Pancreas (tissue), 10 donors: ENCODE measurements around the gene MANSC4. TPM values are rescaled to one million over a fixed set of nuclear protein-coding genes. Genes with fewer than 3 reads are reported as not detected.

Source experiments
- ATAC-seq, 4 donors: fragments of 200-7000 bp; cut with Tn5 transposase; one replicate each; pipeline versions ENCODE4 v1.8.0 to v1.9.1; 2020; ENCODE audit warnings: mild to moderate bottlenecking in 4 of 4, moderate library complexity in 4 of 4
- DNase-seq, 6 donors: peaks; one replicate each; pipeline ENCODE4 v3.0.0-alpha.2; 2020
- FAIRE-seq: peaks from 2 replicates; lab custom pipeline; 2012; peaks lifted over from hg19 to GRCh38; lab: Jason Lieb, UNC
- H3K27ac ChIP-seq, 4 donors: fragments of 200-600 bp; sonication (generic); 1 replicate in 3 of 4; 2 replicates in 1 of 4; pipeline versions ENCODE4 v1.5.0 to v1.8.0; 2020
- H3K27me3 ChIP-seq, 4 donors: fragments of 200-600 bp; one replicate each; pipeline ENCODE4 v1.8.0; 2021
- H3K36me3 ChIP-seq, 3 donors: fragments of 200-600 bp; sonication (generic) in 1 of 3; one replicate each; pipeline versions ENCODE4 v1.5.0 to v1.8.0; 2020 to 2021
- H3K4me1 ChIP-seq, 3 donors: fragments of 200-600 bp; one replicate each; pipeline ENCODE4 v1.8.0; 2021
- H3K4me3 ChIP-seq, 4 donors: fragments of 200-600 bp; sonication (generic) in 2 of 4; one replicate each; pipeline versions ENCODE4 v1.5.0 to v1.8.0; 2020 to 2021
- H3K9me3 ChIP-seq, 4 donors: fragments of 200-600 bp; one replicate each; pipeline ENCODE4 v1.8.0; 2021
- CTCF ChIP-seq, 4 donors: fragments of 200-600 bp; sonication (generic) in 3 of 4; IDR thresholded peaks; one replicate each; pipeline versions ENCODE4 v1.5.0 to v1.8.0; 2021; ENCODE audit warnings: antibody characterized with exemption in 4 of 4
- WGBS, 2 donors: extraction: QIAGEN DNeasy Blood & Tissue Kit; methylation state at CpG; one replicate each; pipeline ENCODE4 v1.1.7; 2013; 5-methylcytosine and 5-hydroxymethylcytosine counted together
- intact Hi-C, 3 donors: fragments of 100-400 bp; cut with DNase I; formaldehyde crosslinking; loops; one replicate each; pipeline versions ENCODE4 v1.11.1 to v1.14.2; 2022
- polyA plus RNA-seq, 2 donors: library from polyadenylated mRNA; stranded (reverse); fragments of 200-250 nt; gene quantifications; one replicate each; pipeline ENCODE4 v1.2.3, GENCODE V29; 2013
- total RNA-seq, 6 donors: library from RNA; stranded (reverse); fragmentation: NEBNext Ultra II Directional in 4 of 6; extraction: Animal tissue kit (Norgen Biotek cat#: 25700) in 4 of 6; gene quantifications; one replicate each; pipeline versions ENCODE4 v1.2.1 to v1.2.4, GENCODE V29; 2021 to 2023
- donor health status: healthy with polysubstance abuse.
- donor health status: DM: no; HTN: no; CAD: no; lungs with moderate emphysema.
- donor health status: DM: no; HTN: no; CAD: no.
- donor health status: control.
- donor health status: control.
- donor health status: Bipolar disorder and iron deficiency.
- donor health status: DM: yes; HTN: yes; CAD: no.
- donor health status: DM: no; HTN: no; CAD: no.
- donor health status: DM: no; HTN: no; CAD: no.
- donor health status: DM: yes; HTN: yes; CAD: no.

MANSC4 gene
- total and polyA plus RNA-seq, 8 donors = 0.19 to 2.3 (median 0.23) TPM; not detected in 5

DNA sequence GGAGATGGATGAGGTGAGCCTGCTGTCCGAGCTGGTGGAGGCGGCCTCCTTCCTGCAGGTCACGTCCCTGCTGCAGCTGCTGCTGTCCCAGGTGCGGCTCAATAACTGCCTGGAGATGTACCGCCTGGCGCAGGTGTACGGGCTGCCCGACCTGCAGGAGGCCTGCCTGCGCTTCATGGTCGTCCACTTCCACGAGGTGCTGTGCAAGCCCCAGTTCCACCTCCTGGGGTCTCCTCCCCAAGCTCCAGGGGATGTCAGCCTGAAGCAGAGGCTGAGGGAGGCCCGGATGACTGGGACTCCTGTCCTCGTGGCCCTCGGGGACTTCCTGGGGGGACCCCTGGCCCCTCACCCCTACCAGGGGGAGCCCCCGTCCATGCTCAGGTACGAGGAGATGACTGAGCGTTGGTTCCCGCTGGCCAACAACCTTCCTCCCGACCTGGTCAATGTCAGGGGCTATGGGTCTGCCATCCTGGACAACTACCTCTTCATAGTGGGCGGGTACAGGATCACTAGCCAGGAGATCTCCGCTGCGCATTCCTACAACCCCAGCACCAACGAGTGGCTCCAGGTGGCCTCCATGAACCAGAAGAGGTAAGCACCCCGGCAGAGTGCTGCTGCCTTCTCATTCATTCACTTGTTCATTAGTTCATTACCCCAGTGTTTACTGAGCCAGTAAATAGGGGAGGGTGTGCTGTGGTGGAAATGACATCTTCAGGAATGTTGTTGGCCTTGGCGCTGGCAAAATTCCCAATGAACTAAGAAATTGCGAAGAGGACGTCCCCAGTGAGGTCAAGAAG is 774 bp upstream of the MANSC4 start:
- Histone ChIP-seq H3K4me1 (peaks cover 0 to 21% (median 17%) of the 10 kb centered on the region in 3 donors), H3K9me3 (no peaks in the 10 kb centered on the region), H3K27ac (peak overlapping the region; percentile 70 to 91 (median 90)), H3K36me3 (no peaks in the 10 kb centered on the region), H3K4me3 (peak overlapping the region; percentile 63 to 87 (median 76)), H3K27me3 (no peaks in the 10 kb centered on the region)
- FAIRE-seq = no peak
- intact Hi-C loops = no loop called here
- no peak for TF ChIP-seq CTCF (IDR thresholded peaks at IDR 0.05)
- DNase-seq = peak in 4 of 6 donors; percentile 35 to 84 (median 56)
- peak; percentile 60 to 69 (median 68) for ATAC-seq
- WGBS, 2 donors = 4 to 5% methylated on average over 26 to 27 of the region's 27 CpGs

- DNase-seq (peak in 5 of 6 donors; percentile 7 to 56 (median 20)), FAIRE-seq (no peak), ATAC-seq (no peak)
- H3K4me3 ChIP-seq = peak overlapping the region; percentile 63 to 87 (median 76)
- H3K27ac ChIP-seq = peak overlapping the region; percentile 70 to 91 (median 90)
- TF ChIP-seq CTCF (IDR thresholded peaks at IDR 0.05) = no peak
- no peaks in the 10 kb centered on the region for H3K27me3 ChIP-seq
- no peaks in the 10 kb centered on the region for H3K9me3 ChIP-seq
- intact Hi-C loops = no loop called here
- 1 to 2% methylated on average over 36 of the region's 36 CpGs for WGBS, 2 donors
- H3K4me1 ChIP-seq = peaks cover 0 to 21% (median 17%) of the 10 kb centered on the region in 3 donors
- no peaks in the 10 kb centered on the region for H3K36me3 ChIP-seq
Observed at GRCh38 chr12:27779416-27779919, 568 bp downstream of the MANSC4 start.

DNA sequence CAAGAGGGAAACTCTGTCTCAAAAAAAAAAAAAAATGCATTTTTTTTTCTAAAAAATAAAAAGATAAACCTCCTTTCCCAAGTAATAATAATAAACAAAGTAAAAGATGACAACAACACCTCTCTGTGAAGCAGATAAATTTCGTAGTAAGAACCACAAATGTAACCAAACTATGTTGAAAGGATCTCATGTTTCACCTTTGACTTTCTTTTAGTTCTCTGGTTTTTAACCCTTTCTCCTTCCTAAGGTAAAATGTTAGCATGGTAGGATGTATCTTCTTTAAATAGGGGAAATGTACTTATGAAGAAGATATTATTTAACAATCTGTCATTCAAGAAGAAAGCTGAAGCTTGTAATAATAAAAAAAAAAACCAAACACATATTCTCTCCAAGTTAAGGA is 1.8 kb downstream of the MANSC4 start:
- Histone ChIP-seq H3K27me3 (no peaks in the 10 kb centered on the region), H3K4me3 (no peak overlapping the region), H3K9me3 (no peaks in the 10 kb centered on the region), H3K27ac (no peak overlapping the region), H3K36me3 (no peaks in the 10 kb centered on the region), H3K4me1 (peaks cover 0 to 20% (median 17%) of the 10 kb centered on the region in 3 donors)
- ATAC-seq (no peak), FAIRE-seq (no peak), DNase-seq (no peak)
- intact Hi-C loops = no loop called here
- no peak for TF ChIP-seq CTCF (IDR thresholded peaks at IDR 0.05)
- 42 to 53% methylated on average over 1 of the region's 1 CpG for WGBS, 2 donors

- Histone ChIP-seq H3K4me3 (no peak overlapping the region), H3K27ac (no peak overlapping the region), H3K9me3 (no peaks in the 10 kb centered on the region), H3K27me3 (no peaks in the 10 kb centered on the region), H3K36me3 (no peaks in the 10 kb centered on the region), H3K4me1 (peaks cover 0 to 12% (median 11%) of the 10 kb centered on the region in 3 donors)
- TF ChIP-seq CTCF (IDR thresholded peaks at IDR 0.05) = no peak
- WGBS, 2 donors = 85 to 90% methylated on average over 5 of the region's 5 CpGs
- intact Hi-C loops = no loop called here
- FAIRE-seq (no peak), ATAC-seq (no peak), DNase-seq (no peak)
Observed at GRCh38 chr12:27777141-27777540, 2.9 kb downstream of the MANSC4 start.
